Suprapubic skin (tissue), 4 donors: Measurements from ENCODE around the gene DUSP18. TPM values are rescaled to one million over a fixed set of nuclear protein-coding genes. Genes with fewer than 3 reads are reported as not detected.
"Not testable (repeated sequence)": the region's sequence is repeated elsewhere in the genome, so short reads cannot be mapped to it uniquely, and the experiment has no call there.

ENCODE experiments used
- DNase-seq, 2 donors: peaks; one replicate each; pipeline ENCODE4 v3.0.0-alpha.2; 2019; ENCODE audit warnings: low spot score in 2 of 2
- H3K27ac ChIP-seq: fragments of 200-600 bp; sonication (generic); one replicate; pipeline ENCODE4 v1.5.1; 2019
- H3K27me3 ChIP-seq: fragments of 200-600 bp; sonication (generic); one replicate; pipeline ENCODE4 v1.5.1; 2019
- H3K36me3 ChIP-seq: fragments of 200-600 bp; sonication (generic); one replicate; pipeline ENCODE4 v1.5.1; 2019
- H3K4me1 ChIP-seq: fragments of 200-600 bp; sonication (generic); one replicate; pipeline ENCODE4 v1.5.1; 2019
- H3K4me3 ChIP-seq: fragments of 200-600 bp; sonication (generic); one replicate; pipeline ENCODE4 v1.5.1; 2019; ENCODE audit warnings: mild to moderate bottlenecking
- H3K9me3 ChIP-seq: fragments of 200-600 bp; sonication (generic); one replicate; pipeline ENCODE4 v1.5.1; 2019
- EP300 ChIP-seq: sonication (generic); formaldehyde crosslinking; IDR thresholded peaks from one replicate; pipeline ENCODE4 v1.6.1; 2017; ENCODE audit warnings: antibody characterized with exemption
- POLR2A ChIP-seq, 2 donors: fragments of 450-650 bp; IDR thresholded peaks; one replicate each; pipeline ENCODE4 v1.6.1; 2017; ENCODE audit warnings: antibody characterized with exemption in 2 of 2, mild to moderate bottlenecking in 2 of 2, moderate library complexity in 2 of 2
- POLR2AphosphoS5 ChIP-seq, 3 donors: sonication (generic); formaldehyde crosslinking; IDR thresholded peaks; one replicate each; pipeline ENCODE4 v1.6.1; 2017; ENCODE audit warnings: antibody characterized with exemption in 3 of 3
- whole genome bisulfite sequencing: methylation state at CpG from one replicate; pipeline ENCODE4 v1.1.5; 2018; 5-methylcytosine and 5-hydroxymethylcytosine counted together
- total RNA-seq, 4 donors: library from RNA; depleted of rRNA; stranded (reverse); fragments of >200 nt; gene quantifications; one replicate each; pipeline ENCODE4 v1.1.0, GENCODE V29; 2016
- TF ChIP-seq, protein P1 (sequence below), 2 donors: fragments of 200-600 bp in 1 of 2; fragments of 450-650 bp in 1 of 2; sonication (generic) in 1 of 2; IDR thresholded peaks; one replicate each; pipeline ENCODE4 v1.5.1; 2016 to 2019; ENCODE audit warnings: antibody characterized with exemption in 2 of 2, mild to moderate bottlenecking in 1 of 2, moderate library complexity in 1 of 2

Gene DUSP18
- total RNA-seq, 4 donors from 2014 or later: 14.2 to 20.4 (median 16.5) TPM

DNA sequence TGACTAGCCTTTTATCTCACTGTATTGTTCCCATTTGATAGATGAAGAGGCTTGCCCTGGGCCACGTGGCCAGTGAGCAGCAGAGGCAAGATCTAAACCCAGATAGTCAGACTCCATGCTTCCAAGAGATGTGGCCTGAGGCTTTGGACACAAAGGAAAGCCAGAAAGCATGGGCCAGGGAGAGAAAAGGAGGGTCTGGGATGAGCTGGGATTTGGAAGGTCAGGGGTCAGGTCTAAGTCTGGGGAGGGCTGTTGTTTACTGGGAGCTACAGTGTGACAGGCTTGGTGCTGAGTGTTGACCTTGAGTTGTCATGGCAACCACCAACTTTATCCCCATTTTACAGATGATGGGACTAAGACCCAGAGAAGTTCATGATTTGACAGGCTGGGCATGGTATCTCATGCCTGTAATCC lies 30.0 kb downstream of the DUSP18 start:
- H3K9me3 ChIP-seq: no peaks in the 10 kb centered on the region
- H3K4me3 ChIP-seq: peak overlapping the region; percentile 82
- no peaks in the 10 kb centered on the region for H3K27me3 ChIP-seq
- H3K4me1 ChIP-seq: peaks cover 38% of the 10 kb centered on the region
- no peaks in the 10 kb centered on the region for H3K36me3 ChIP-seq
- H3K27ac ChIP-seq: no peak overlapping the region
- WGBS: 54% methylated on average over 1 of the region's 1 CpG
- DNase-seq: no peak
- TF ChIP-seq POLR2A (IDR thresholded peaks at IDR 0.05) (no peak), POLR2AphosphoS5 (IDR thresholded peaks at IDR 0.05) (no peak), EP300 (no peak)
- TF ChIP-seq, protein P1, sequence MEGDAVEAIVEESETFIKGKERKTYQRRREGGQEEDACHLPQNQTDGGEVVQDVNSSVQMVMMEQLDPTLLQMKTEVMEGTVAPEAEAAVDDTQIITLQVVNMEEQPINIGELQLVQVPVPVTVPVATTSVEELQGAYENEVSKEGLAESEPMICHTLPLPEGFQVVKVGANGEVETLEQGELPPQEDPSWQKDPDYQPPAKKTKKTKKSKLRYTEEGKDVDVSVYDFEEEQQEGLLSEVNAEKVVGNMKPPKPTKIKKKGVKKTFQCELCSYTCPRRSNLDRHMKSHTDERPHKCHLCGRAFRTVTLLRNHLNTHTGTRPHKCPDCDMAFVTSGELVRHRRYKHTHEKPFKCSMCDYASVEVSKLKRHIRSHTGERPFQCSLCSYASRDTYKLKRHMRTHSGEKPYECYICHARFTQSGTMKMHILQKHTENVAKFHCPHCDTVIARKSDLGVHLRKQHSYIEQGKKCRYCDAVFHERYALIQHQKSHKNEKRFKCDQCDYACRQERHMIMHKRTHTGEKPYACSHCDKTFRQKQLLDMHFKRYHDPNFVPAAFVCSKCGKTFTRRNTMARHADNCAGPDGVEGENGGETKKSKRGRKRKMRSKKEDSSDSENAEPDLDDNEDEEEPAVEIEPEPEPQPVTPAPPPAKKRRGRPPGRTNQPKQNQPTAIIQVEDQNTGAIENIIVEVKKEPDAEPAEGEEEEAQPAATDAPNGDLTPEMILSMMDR (IDR thresholded peaks at IDR 0.05): no peak

DNA sequence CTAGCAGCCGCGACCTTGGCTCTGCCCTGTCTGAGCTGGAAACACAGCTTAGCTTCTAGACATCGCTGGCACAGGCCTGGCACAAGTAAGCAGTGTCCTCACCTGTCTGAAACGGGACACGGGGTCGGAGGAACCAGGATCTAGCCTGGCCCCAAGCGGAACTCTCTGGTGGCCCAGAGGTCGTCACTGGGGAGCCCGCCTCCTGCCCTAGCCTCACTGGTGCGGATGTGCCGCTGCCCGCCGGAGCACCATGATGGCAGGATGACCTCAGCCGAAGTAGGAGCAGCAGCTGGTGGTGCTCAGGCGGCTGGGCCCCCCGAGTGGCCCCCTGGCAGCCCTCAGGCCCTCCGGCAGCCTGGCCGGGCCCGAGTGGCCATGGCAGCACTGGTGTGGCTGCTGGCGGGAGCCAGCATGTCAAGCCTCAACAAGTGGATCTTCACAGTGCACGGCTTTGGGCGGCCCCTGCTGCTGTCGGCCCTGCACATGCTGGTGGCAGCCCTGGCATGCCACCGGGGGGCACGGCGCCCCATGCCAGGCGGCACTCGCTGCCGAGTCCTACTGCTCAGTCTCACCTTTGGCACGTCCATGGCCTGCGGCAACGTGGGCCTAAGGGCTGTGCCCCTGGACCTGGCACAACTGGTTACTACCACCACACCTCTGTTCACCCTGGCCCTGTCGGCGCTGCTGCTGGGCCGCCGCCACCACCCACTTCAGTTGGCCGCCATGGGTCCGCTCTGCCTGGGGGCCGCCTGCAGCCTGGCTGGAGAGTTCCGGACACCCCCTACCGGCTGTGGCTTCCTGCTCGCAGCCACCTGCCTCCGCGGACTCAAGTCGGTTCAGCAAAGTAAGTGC lies 31.2 kb downstream of the DUSP18 start:
- H3K36me3 ChIP-seq: no peaks in the 10 kb centered on the region
- no peaks in the 10 kb centered on the region for H3K9me3 ChIP-seq
- TF ChIP-seq POLR2A (IDR thresholded peaks at IDR 0.05) (no peak), POLR2AphosphoS5 (IDR thresholded peaks at IDR 0.05) (no peak), EP300 (no peak)
- TF ChIP-seq, protein P1 (IDR thresholded peaks at IDR 0.05): no peak
- WGBS: 7% methylated on average over 6 of the region's 45 CpGs
- no peaks in the 10 kb centered on the region for H3K27me3 ChIP-seq
- H3K4me1 ChIP-seq: peaks cover 38% of the 10 kb centered on the region
- no peak for DNase-seq
- H3K4me3 ChIP-seq: peak overlapping the region; percentile 82
- H3K27ac ChIP-seq: peak overlapping the region; percentile 88

DNA sequence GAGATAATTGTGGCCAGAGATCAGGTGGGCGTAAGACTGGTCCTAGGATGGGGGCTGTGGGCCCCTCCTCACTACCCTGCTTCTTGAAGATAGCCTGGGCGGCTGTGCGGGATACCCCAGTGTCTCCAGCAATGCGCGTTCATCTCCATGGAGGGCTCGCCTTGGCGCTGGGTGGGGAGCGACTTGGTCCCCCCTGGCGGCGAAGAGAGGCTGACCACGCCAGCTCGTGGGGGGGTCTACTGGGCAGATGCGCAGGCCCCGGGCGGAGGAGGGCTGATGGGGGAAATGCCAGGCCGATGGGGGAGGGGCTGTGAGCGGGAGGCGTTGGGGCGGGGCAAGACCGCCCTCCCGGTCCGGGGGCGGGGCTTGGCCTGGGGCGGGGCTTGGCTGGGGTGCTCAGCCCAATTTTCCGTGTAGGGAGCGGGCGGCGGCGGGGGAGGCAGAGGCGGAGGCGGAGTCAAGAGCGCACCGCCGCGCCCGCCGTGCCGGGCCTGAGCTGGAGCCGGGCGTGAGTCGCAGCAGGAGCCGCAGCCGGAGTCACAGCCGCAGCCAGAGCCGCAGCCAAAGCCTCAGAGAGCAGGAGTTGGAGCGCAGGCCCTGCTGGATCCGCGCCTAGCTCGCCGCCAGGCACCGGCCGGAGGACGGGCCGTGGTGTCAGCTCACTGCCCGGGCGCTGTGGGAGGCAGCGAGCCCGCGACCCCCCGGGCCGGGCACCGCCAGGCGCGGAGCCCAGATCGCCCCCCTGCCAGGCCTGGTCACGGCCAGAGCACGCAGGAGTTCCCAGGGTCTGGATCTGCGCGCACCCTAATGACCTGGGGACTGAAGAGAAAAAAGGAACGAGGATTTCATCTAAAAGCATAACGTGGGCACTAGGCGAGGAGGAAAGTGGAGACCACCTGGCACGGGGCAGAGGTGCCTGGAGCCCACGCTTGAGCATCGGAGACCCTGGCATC lies 32.1 kb downstream of the DUSP18 start, which contains the start of gene SLC35E4:
Gene SLC35E4, plus strand, starts transcription at position 509 of the 953 bp plus-strand sequence. CDS start 670 bp downstream, outside the sequence.
- Histone ChIP-seq H3K27me3 (no peaks in the 10 kb centered on the region), H3K36me3 (no peaks in the 10 kb centered on the region), H3K4me3 (peak within 1 kb of the TSS; percentile 82), H3K27ac (peak within 1 kb of the TSS; percentile 88), H3K4me1 (peaks cover 34% of the 10 kb centered on the region), H3K9me3 (no peaks in the 10 kb centered on the region)
- peak; percentile 97 for DNase-seq
- WGBS: under 1% methylated on average over 11 of the region's 75 CpGs
- TF ChIP-seq EP300 (no peak), POLR2AphosphoS5 (IDR thresholded peaks at IDR 0.05) (peak in 1 of 3 donors; percentile 59), POLR2A (IDR thresholded peaks at IDR 0.05) (peak; percentile 25 to 48)
- TF ChIP-seq, protein P1 (IDR thresholded peaks at IDR 0.05): peak; percentile 8 to 19

DNA sequence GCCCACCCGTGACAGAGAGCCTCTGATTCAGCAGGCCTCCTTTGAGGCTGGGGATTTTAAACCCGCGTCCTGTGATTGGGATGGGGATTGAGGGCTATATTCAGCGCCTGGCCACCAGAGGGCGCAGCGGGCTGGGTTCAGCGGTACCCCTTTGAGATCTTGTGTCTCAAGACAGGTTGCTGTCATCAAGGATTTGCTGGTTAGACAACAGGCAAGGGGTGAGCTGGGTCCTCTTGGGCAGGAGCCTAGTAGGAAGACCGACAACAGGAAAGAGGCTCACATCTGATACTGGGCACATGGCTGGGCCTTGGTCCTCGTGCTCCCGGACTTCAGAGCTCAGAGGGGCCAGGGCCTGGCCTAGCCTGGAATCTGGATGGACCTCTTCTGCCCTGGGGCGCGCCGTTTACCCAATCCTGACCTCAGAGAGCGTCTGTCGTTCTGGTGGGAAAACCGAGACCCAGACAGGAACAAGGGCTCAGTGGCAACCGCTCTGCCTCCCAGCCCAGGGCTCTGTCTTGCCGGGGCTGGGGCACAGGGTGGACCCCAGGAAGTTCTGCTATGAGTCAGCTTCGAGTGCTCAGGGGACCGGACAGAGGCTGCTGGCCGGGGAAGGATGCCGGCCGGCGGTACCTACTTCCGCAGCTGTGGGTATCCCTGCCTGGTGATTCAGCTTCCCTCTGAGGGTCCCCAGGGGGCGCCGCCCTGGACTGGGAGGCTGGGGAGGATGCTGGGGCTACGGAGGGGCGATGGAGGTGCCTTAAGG lies 33.0 kb downstream of the DUSP18 start:
- Histone ChIP-seq H3K4me1 (peaks cover 34% of the 10 kb centered on the region), H3K4me3 (peak overlapping the region; percentile 82), H3K9me3 (no peaks in the 10 kb centered on the region), H3K27me3 (no peaks in the 10 kb centered on the region), H3K27ac (peak overlapping the region; percentile 88), H3K36me3 (no peaks in the 10 kb centered on the region)
- 5% methylated on average over 18 of the region's 29 CpGs for WGBS
- DNase-seq: peak; percentile 93 to 94
- TF ChIP-seq, protein P1 (IDR thresholded peaks at IDR 0.05): peak; percentile 92 to 97
- TF ChIP-seq EP300: no peak
- TF ChIP-seq POLR2A (IDR thresholded peaks at IDR 0.05): no peak
- TF ChIP-seq POLR2AphosphoS5 (IDR thresholded peaks at IDR 0.05): no peak

DNA sequence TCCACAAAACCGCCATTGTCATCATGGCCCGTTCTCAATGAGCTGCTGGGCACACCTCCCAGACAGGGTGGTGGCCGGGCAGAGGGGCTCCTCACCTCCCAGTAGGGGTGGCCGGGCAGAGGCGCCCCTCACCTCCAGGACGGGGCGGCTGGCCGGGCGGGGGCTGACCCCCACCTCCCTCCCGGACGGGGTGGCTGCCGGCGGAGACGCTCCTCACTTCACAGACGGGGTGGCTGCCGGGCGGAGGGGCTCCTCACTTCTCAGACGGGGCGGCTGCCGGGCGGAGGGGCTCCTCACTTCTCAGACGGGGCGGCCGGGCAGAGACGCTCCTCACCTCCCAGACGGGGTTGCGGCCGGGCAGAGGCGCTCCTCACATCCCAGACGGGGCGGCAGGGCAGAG lies 36.2 kb downstream of the DUSP18 start:
- not testable (repeated sequence) for H3K9me3 ChIP-seq, H3K27me3 ChIP-seq, H3K4me3 ChIP-seq, H3K27ac ChIP-seq, DNase-seq, H3K36me3 ChIP-seq
- WGBS: 90% methylated on average over 16 of the region's 31 CpGs
- H3K4me1 ChIP-seq: peaks cover 19% of the 10 kb centered on the region
